GM12878 (cell line): ENCODE results near the gene EBI3. TPM values are rescaled to one million over a fixed set of nuclear protein-coding genes. Genes with fewer than 3 reads are reported as not detected.

Experiments
- ATAC-seq: fragments of 200-7000 bp; cut with Tn5 transposase; 3 replicates; pipeline ENCODE4 v1.9.1; 2020; ENCODE audit warnings: mild to moderate bottlenecking, moderate library complexity
- BruUV-seq: library from RNA; stranded (reverse); fragments of 400-500 nt; replicated peaks from 2 replicates; lab custom pipeline; 2021; lab: Mats Ljungman, UMichigan
- CTCF ChIA-PET: fragments of 300-600 bp; sonication (Branson Sonifier 250); formaldehyde crosslinking; extraction: SDS; loops from one replicate; lab custom pipeline; 2021; ENCODE audit warnings: inconsistent platforms; lab: Yijun Ruan, JAX
- POLR2A ChIA-PET: fragments of 350-600 bp; formaldehyde crosslinking; extraction: SDS; loops from one replicate; lab custom pipeline; 2021; ENCODE audit warnings: inconsistent platforms; lab: Charles Lee
- RAD21 ChIA-PET: fragments of 300-600 bp; sonication (Branson Sonifier 250); formaldehyde crosslinking; loops from one replicate; lab custom pipeline; 2023; ENCODE audit warnings: antibody characterized with exemption; ENCODE audit not compliant: unreplicated experiment; lab: Charles Lee
- SMC1A ChIA-PET: fragments of 300-600 bp; sonication (Branson Sonifier 250); formaldehyde crosslinking; loops from one replicate; lab custom pipeline; 2023; ENCODE audit not compliant: unreplicated experiment, uncharacterized antibody; lab: Charles Lee
- DNase-seq: peaks from one replicate; pipeline ENCODE4 v3.0.0-alpha.2; 2011; ENCODE audit warnings: low read depth, low spot score
- FAIRE-seq: peaks from 3 replicates; lab custom pipeline; 2011; peaks lifted over from hg19 to GRCh38; lab: Jason Lieb, UNC
- H2AFZ ChIP-seq: 2 replicates; pipeline ENCODE4 v1.6.0; 2011; ENCODE audit warnings: low read depth, low read length, control low read depth; ENCODE audit not compliant: control insufficient read depth
- H3K27ac ChIP-seq: 2 replicates; pipeline ENCODE4 v1.5.1; 2011; ENCODE audit warnings: control low read depth; ENCODE audit not compliant: control insufficient read depth, insufficient read depth
- H3K27me3 ChIP-seq, 2 experiments: replicated peaks in 1 of 2; 2 replicates each; pipeline versions ENCODE4 v1.6.0 to v1.6.1; 2011; ENCODE audit warnings: low read length in 1 of 2; ENCODE audit not compliant: control insufficient read depth in 2 of 2, insufficient read depth in 2 of 2
- H3K36me3 ChIP-seq, 2 experiments: 2 replicates each; pipeline ENCODE4 v1.5.1; 2011; ENCODE audit warnings: low read length in 1 of 2; ENCODE audit not compliant: control insufficient read depth in 2 of 2, insufficient read depth in 2 of 2
- H3K4me1 ChIP-seq: 2 replicates; pipeline ENCODE4 v1.6.1; 2011; ENCODE audit warnings: mild to moderate bottlenecking, low read length, moderate library complexity, mixed read lengths; ENCODE audit not compliant: control insufficient read depth, insufficient read depth
- H3K4me2 ChIP-seq: 2 replicates; pipeline ENCODE4 v1.6.0; 2011; ENCODE audit warnings: control low read depth; ENCODE audit not compliant: control insufficient read depth, insufficient read depth
- H3K4me3 ChIP-seq: fragments of 200-600 bp; sonication (generic); 2 replicates; pipeline ENCODE4 v1.5.1; 2016
- H3K79me2 ChIP-seq: 2 replicates; pipeline ENCODE4 v1.6.0; 2011; ENCODE audit warnings: low read length; ENCODE audit not compliant: control insufficient read depth, insufficient read depth
- H3K9ac ChIP-seq: 2 replicates; pipeline ENCODE4 v1.8.0; 2011; ENCODE audit warnings: low read length, control low read depth, mixed read lengths; ENCODE audit not compliant: control insufficient read depth, insufficient read depth
- H3K9me3 ChIP-seq: replicated peaks from 3 replicates; pipeline ENCODE4 v1.5.1; 2011; ENCODE audit warnings: mild to moderate bottlenecking, low read length; ENCODE audit not compliant: control insufficient read depth, insufficient read depth
- H4K20me1 ChIP-seq: 2 replicates; pipeline ENCODE4 v1.6.0; 2011; ENCODE audit not compliant: control insufficient read depth, insufficient read depth
- CTCF ChIP-seq, 3 experiments: IDR thresholded peaks in 2 of 3; conservative IDR thresholded peaks in 1 of 3; 2 replicates each; pipeline ENCODE4 v1.5.1; 2011; ENCODE audit warnings: low read depth in 3 of 3, low read length in 3 of 3, mild to moderate bottlenecking in 3 of 3, control low read depth in 2 of 3, moderate library complexity in 2 of 3, inconsistent platforms in 1 of 3, mixed read lengths in 1 of 3; ENCODE audit not compliant: control insufficient read depth in 2 of 3, insufficient read depth in 1 of 3; ENCODE audit errors: extremely low read depth in 1 of 3
- FOS ChIP-seq: IDR thresholded peaks from 3 replicates; pipeline ENCODE4 v1.6.1; 2011; ENCODE audit warnings: borderline replicate concordance; ENCODE audit not compliant: insufficient read length; ENCODE audit errors: extremely low read depth
- IKZF1 ChIP-seq: fragments of 450-650 bp; conservative IDR thresholded peaks from 2 replicates; pipeline ENCODE4 v1.6.1; 2017; ENCODE audit warnings: antibody characterized with exemption, mild to moderate bottlenecking
- IKZF2 ChIP-seq, 2 experiments: fragments of 450-650 bp; IDR thresholded peaks; 2 replicates each; pipeline ENCODE4 v1.6.1; 2017; ENCODE audit warnings: mild to moderate bottlenecking in 2 of 2, moderate library complexity in 2 of 2
- MAX ChIP-seq: IDR thresholded peaks from 2 replicates; pipeline ENCODE4 v1.6.1; 2012; ENCODE audit warnings: low read depth, low read length, improper control_type of control experiment
- MEF2B ChIP-seq: fragments of 450-650 bp; IDR thresholded peaks from 2 replicates; pipeline ENCODE4 v1.6.1; 2018; ENCODE audit warnings: mild to moderate bottlenecking, moderate library complexity; ENCODE audit not compliant: partially characterized antibody, poor library complexity, severe bottlenecking
- MTA3 ChIP-seq: IDR thresholded peaks from 2 replicates; pipeline ENCODE4 v1.6.1; 2012; ENCODE audit warnings: low read length, inconsistent platforms, borderline replicate concordance
- RAD21 ChIP-seq: IDR thresholded peaks from 2 replicates; pipeline ENCODE4 v1.6.1; 2011; ENCODE audit warnings: mild to moderate bottlenecking, low read depth, low read length, moderate library complexity; ENCODE audit not compliant: insufficient read depth
- SMARCA5 ChIP-seq: fragments of 450-650 bp; IDR thresholded peaks from 2 replicates; pipeline ENCODE4 v1.6.1; 2017; ENCODE audit warnings: mild to moderate bottlenecking
- ZNF24 ChIP-seq: fragments of 450-650 bp; IDR thresholded peaks from 2 replicates; pipeline ENCODE4 v1.6.1; 2017; ENCODE audit warnings: antibody characterized with exemption, mild to moderate bottlenecking
- ZNF384 ChIP-seq: IDR thresholded peaks from 2 replicates; pipeline ENCODE4 v1.6.1; 2012; ENCODE audit warnings: low read depth, mild to moderate bottlenecking, low read length, improper control_type of control experiment, borderline replicate concordance
- ZNF687 ChIP-seq: fragments of 450-650 bp; IDR thresholded peaks from 2 replicates; pipeline ENCODE4 v1.6.1; 2017; ENCODE audit warnings: mild to moderate bottlenecking, moderate library complexity
- WGBS: methylation state at CpG from one replicate; pipeline ENCODE4 v1.1.6; 2016; ENCODE audit warnings: low lambda C conversion rate; ENCODE audit not compliant: insufficient replicate concordance, insufficient coverage; ENCODE audit errors: missing lambda C conversion rate; 5-methylcytosine and 5-hydroxymethylcytosine counted together
- in situ Hi-C: fragments of 300-500 bp; cut with MboI; formaldehyde crosslinking; loops from 9 replicates; pipeline ENCODE4 v1.14.3; 2018; ENCODE audit warnings: mixed read lengths
- intact Hi-C: fragments of 100-400 bp; cut with micrococcal nuclease; formaldehyde crosslinking; loops from one replicate; pipeline ENCODE4 v1.14.2; 2022; ENCODE audit not compliant: unreplicated experiment
- polyA plus RNA-seq, 11 experiments: library from polyadenylated mRNA; depleted of rRNA in 4 of 11; unstranded in 6 of 11; stranded (reverse) in 5 of 11; fragments of >200 nt; fragmentation: Nextera tagmentation in 4 of 11; fragmentation: Illumina TruSeq in 1 of 11; extraction: Ambion mirVana in 4 of 11; extraction: Trizol in 1 of 11; gene quantifications; 1 replicate in 1 of 11; 2 replicates in 10 of 11; pipeline versions ENCODE4 v1.2.1 to v1.2.3, GENCODE V29; 2011 to 2016; ENCODE audit warnings: inconsistent platforms in 2 of 11, missing spikeins in 2 of 11, low read depth in 1 of 11
- total RNA-seq, 4 experiments: library from RNA; depleted of rRNA in 3 of 4; stranded (reverse); fragments of >200 nt in 3 of 4; fragmentation: Illumina TruSeq in 1 of 4; extraction: Trizol in 1 of 4; gene quantifications; 2 replicates each; pipeline versions ENCODE4 v1.2.1 to v1.2.3, GENCODE V29; 2013 to 2021

EBI3 gene
- total and polyA plus RNA-seq, 10 of the 15 experiments (the other 5 are each of a cell fraction or from before 2014, with no cell fraction given), result 22.0 to 288 (median 186) TPM

GRCh38 chr19:4208385-4209094 lies 20.8 kb upstream of the EBI3 start:
- in situ Hi-C loops, result loop anchor here (10.0 kb wide), 1 partner anchor 544 kb away; no protein-coding TSS in a partner anchor
- WGBS, result 30% methylated on average over 13 of the region's 13 CpGs
- no peaks in the 10 kb centered on the region for H3K9me3 ChIP-seq
- TF ChIP-seq SMARCA5 (0 out of 2 replicates have a peak, but pooled peaks have one; percentile 13), FOS (no peak), ZNF24 (0 out of 2 replicates have a peak, but pooled peaks have one; percentile 22), IKZF2 (IDR thresholded peaks at IDR 0.05) (peak; percentile 43 to 53; a peak in 3 of 4 replicates), RAD21 (peak; percentile 14; the same call in 1 of the 2 replicates), MEF2B (peak; percentile 22), ZNF384 (no peak), IKZF1 (peak; percentile 64), CTCF (IDR thresholded peaks at IDR 0.05 in 2 of 3, conservative IDR thresholded peaks at IDR 0.05 in 1 of 3; ENCODE audit: control insufficient read depth in 2 of 3, extremely low read depth in 1 of 3, insufficient read depth in 1 of 3, low read depth in 3 of 3, low read length in 3 of 3) (peak; percentile 61 to 78 (median 62)), MTA3 (no peak), ZNF687 (no peak), MAX (no peak)
- H3K27me3 ChIP-seq, result no peaks in the 10 kb centered on the region
- H4K20me1 ChIP-seq, result no peaks in the 10 kb centered on the region
- intact Hi-C loops, result loop anchor here (1.0 kb wide), 1 partner anchor 68 kb away; no protein-coding TSS in a partner anchor
- ATAC-seq (peak; percentile 68), DNase-seq (no peak), FAIRE-seq (peak; percentile 7)
- no peak overlapping the region for H3K9ac ChIP-seq
- H2AFZ ChIP-seq, result no peak overlapping the region
- no peaks in the 10 kb centered on the region for H3K36me3 ChIP-seq
- CTCF ChIA-PET, result interaction anchor here (0.6 to 3.4 kb wide), 24 partner anchors 8 to 1306 kb away, joined by 3 to 19 read pairs (median 4); partner anchors contain the start of genes EBI3 and EEF2
- H3K4me2 ChIP-seq, result no peak overlapping the region
- no TSS peak for BruUV-seq
- no peak overlapping the region for H3K27ac ChIP-seq
- no peaks in the 10 kb centered on the region for H3K79me2 ChIP-seq
- POLR2A ChIA-PET, result no interaction called here
- RAD21 ChIA-PET, result interaction anchor here (1.1 to 2.4 kb wide), 3 partner anchors 21 to 221 kb away, joined by 4 to 10 read pairs (median 5); partner anchors contain the start of gene EBI3
- no peaks in the 10 kb centered on the region for H3K4me1 ChIP-seq
- SMC1A ChIA-PET, result interaction anchor here (1.3 to 1.4 kb wide), 2 partner anchors 69 to 223 kb away, joined by 3 to 5 read pairs; partner anchors contain the start of gene EEF2
- no peak overlapping the region for H3K4me3 ChIP-seq
